Neural cell (in vitro differentiated cells): ENCODE data around the gene WWTR1. TPM values are rescaled to one million over a fixed set of nuclear protein-coding genes. Genes with fewer than 3 reads are reported as not detected.
A peak's percentile ranks its signal among the peaks of the same experiment; 100 is the strongest.

Experiments used
- H2AFZ ChIP-seq: fragments of 200-600, 300-800 bp; sonication (generic), shearing (Covaris generic); 2 replicates; pipeline ENCODE4 v1.6.0; 2014; ENCODE audit warnings: low read depth, mild to moderate bottlenecking, antibody characterized with exemption, low read length, moderate library complexity
- H3F3A ChIP-seq: fragments of 200-600 bp; shearing (Covaris generic); 2 replicates; pipeline ENCODE4 v1.6.1; 2016; ENCODE audit warnings: mild to moderate bottlenecking, moderate library complexity, mixed read lengths, antibody characterized with exemption, low read length; ENCODE audit not compliant: insufficient read depth, poor library complexity, severe bottlenecking
- H3K27ac ChIP-seq: fragments of 200-600, 300-800 bp; sonication (generic), shearing (Covaris generic); 2 replicates; pipeline ENCODE4 v1.5.1; 2014; ENCODE audit warnings: mild to moderate bottlenecking, low read length, moderate library complexity
- H3K27me3 ChIP-seq: fragments of 300-800, 200-600 bp; sonication (generic), shearing (Covaris generic); 2 replicates; pipeline ENCODE4 v1.6.0; 2014; ENCODE audit warnings: mild to moderate bottlenecking, low read depth, low read length, moderate library complexity; ENCODE audit not compliant: insufficient read depth
- H3K36me3 ChIP-seq: fragments of 300-800, 200-600 bp; sonication (generic), shearing (Covaris generic); 2 replicates; pipeline ENCODE4 v1.5.1; 2014; ENCODE audit warnings: mild to moderate bottlenecking, antibody characterized with exemption, low read length, moderate library complexity; ENCODE audit not compliant: insufficient read depth
- H3K4me2 ChIP-seq: fragments of 300-800, 200-600 bp; sonication (generic), shearing (Covaris generic); 2 replicates; pipeline ENCODE4 v1.6.0; 2014; ENCODE audit warnings: mild to moderate bottlenecking, low read length
- H3K4me3 ChIP-seq: fragments of 300-800, 200-600 bp; sonication (generic), shearing (Covaris generic); 2 replicates; pipeline ENCODE4 v1.5.1; 2014; ENCODE audit warnings: mild to moderate bottlenecking, low read length, moderate library complexity
- H3K79me2 ChIP-seq: fragments of 200-600 bp; shearing (Covaris generic); replicated peaks from 2 replicates; pipeline ENCODE4 v1.6.0; 2014; ENCODE audit warnings: mild to moderate bottlenecking, low read length, moderate library complexity; ENCODE audit not compliant: insufficient read depth
- H3K9ac ChIP-seq: fragments of 300-800, 200-600 bp; sonication (generic), shearing (Covaris generic); 2 replicates; pipeline ENCODE4 v1.6.1; 2016; ENCODE audit warnings: mild to moderate bottlenecking, low read length, mixed read lengths
- H3K9me2 ChIP-seq: fragments of 200-600 bp; shearing (Covaris generic); 2 replicates; pipeline ENCODE4 v1.6.1; 2016; ENCODE audit warnings: mild to moderate bottlenecking, low read length, mixed read lengths; ENCODE audit not compliant: insufficient read depth
- H3K9me3 ChIP-seq: fragments of 200-600, 300-800 bp; sonication (generic), shearing (Covaris generic); 2 replicates; pipeline ENCODE4 v1.6.1; 2016; ENCODE audit warnings: mild to moderate bottlenecking, mixed run types, low read length, moderate library complexity, mixed read lengths
- H4K20me1 ChIP-seq: fragments of 200-600 bp; shearing (Covaris generic); 2 replicates; pipeline ENCODE4 v1.6.1; 2016; ENCODE audit warnings: mild to moderate bottlenecking, mixed run types; ENCODE audit not compliant: insufficient read depth
- CTCF ChIP-seq: fragments of 450-650 bp; IDR thresholded peaks from 2 replicates; pipeline ENCODE4 v1.5.1; 2014; ENCODE audit warnings: antibody characterized with exemption, mild to moderate bottlenecking, moderate library complexity; ENCODE audit not compliant: poor library complexity, severe bottlenecking
- EP300 ChIP-seq: fragments of 450-650 bp; conservative IDR thresholded peaks from 2 replicates; pipeline ENCODE4 v1.6.1; 2014; ENCODE audit warnings: antibody characterized with exemption, mild to moderate bottlenecking, moderate library complexity; ENCODE audit not compliant: poor library complexity, severe bottlenecking
- EZH2 ChIP-seq: fragments of 200-600, 300-800 bp; shearing (Covaris generic), sonication (generic); IDR thresholded peaks from 2 replicates; pipeline ENCODE4 v1.6.1; 2014; ENCODE audit warnings: antibody characterized with exemption, low read length, borderline replicate concordance, mild to moderate bottlenecking; ENCODE audit not compliant: insufficient read depth, poor library complexity, severe bottlenecking
- MXI1 ChIP-seq: fragments of 450-650 bp; conservative IDR thresholded peaks from 2 replicates; pipeline ENCODE4 v1.6.1; 2014; ENCODE audit warnings: antibody characterized with exemption, mild to moderate bottlenecking; ENCODE audit not compliant: poor library complexity, severe bottlenecking
- POLR2AphosphoS5 ChIP-seq: IDR thresholded peaks from 2 replicates; pipeline ENCODE4 v1.6.1; 2012
- RAD21 ChIP-seq: fragments of 450-650 bp; conservative IDR thresholded peaks from 2 replicates; pipeline ENCODE4 v1.6.1; 2014; ENCODE audit warnings: antibody characterized with exemption, mild to moderate bottlenecking, moderate library complexity
- REST ChIP-seq: IDR thresholded peaks from 2 replicates; pipeline ENCODE4 v1.6.1; 2012; ENCODE audit warnings: borderline replicate concordance
- SMC3 ChIP-seq: fragments of 450-650 bp; conservative IDR thresholded peaks from 2 replicates; pipeline ENCODE4 v1.6.1; 2014; ENCODE audit warnings: antibody characterized with exemption, mild to moderate bottlenecking, moderate library complexity; ENCODE audit not compliant: poor library complexity
- TAF1 ChIP-seq: IDR thresholded peaks from 2 replicates; pipeline ENCODE4 v1.6.1; 2012; ENCODE audit warnings: low read depth
- polyA plus RNA-seq: library from polyadenylated mRNA; depleted of rRNA; stranded (reverse); fragments of >200 nt; gene quantifications from 2 replicates; pipeline ENCODE4 v1.2.3, GENCODE V29; 2014

The WWTR1 gene
- polyA plus RNA-seq, 1 donor from 2014 or later, result 0.97 TPM

GRCh38 chr3:149646181-149646766, 11.6 kb downstream of the WWTR1 start:
- Histone ChIP-seq H3K9me2 (no peaks in the 10 kb centered on the region), H3K27me3 (no peaks in the 10 kb centered on the region), H3K4me2 (no peak overlapping the region), H3K79me2 (no peaks in the 10 kb centered on the region), H2AFZ (no peak overlapping the region), H3K4me3 (no peak overlapping the region), H3K27ac (no peak overlapping the region), H3F3A (no peaks in the 10 kb centered on the region), H3K36me3 (no peaks in the 10 kb centered on the region), H3K9me3 (no peaks in the 10 kb centered on the region), H4K20me1 (no peaks in the 10 kb centered on the region), H3K9ac (no peak overlapping the region)
- no peak for TF ChIP-seq EZH2
- no peak for TF ChIP-seq TAF1
- TF ChIP-seq EP300, result no peak
- no peak for TF ChIP-seq SMC3
- no peak for TF ChIP-seq RAD21
- no peak for TF ChIP-seq MXI1
- TF ChIP-seq POLR2AphosphoS5, result no peak

GRCh38 chr3:149643963-149644362, 13.9 kb downstream of the WWTR1 start:
- H3K27ac ChIP-seq, result peak overlapping the region; percentile 64
- no peak overlapping the region for H2AFZ ChIP-seq
- no peak overlapping the region for H3K9ac ChIP-seq
- H3K9me3 ChIP-seq, result no peaks in the 10 kb centered on the region
- H3K4me3 ChIP-seq, result peak overlapping the region; percentile 18
- TF ChIP-seq MXI1 (no peak), POLR2AphosphoS5 (no peak), REST (no peak), SMC3 (no peak), TAF1 (no peak), EZH2 (no peak), EP300 (no peak), RAD21 (no peak), CTCF (no peak)
- no peaks in the 10 kb centered on the region for H3K79me2 ChIP-seq
- H3K9me2 ChIP-seq, result no peaks in the 10 kb centered on the region
- no peaks in the 10 kb centered on the region for H4K20me1 ChIP-seq
- no peak overlapping the region for H3K4me2 ChIP-seq
- no peaks in the 10 kb centered on the region for H3F3A ChIP-seq
- no peaks in the 10 kb centered on the region for H3K27me3 ChIP-seq
- H3K36me3 ChIP-seq, result no peaks in the 10 kb centered on the region
